ENCODE results near the gene SLC38A8. TPM values are rescaled to one million over a fixed set of nuclear protein-coding genes. Genes with fewer than 3 reads are reported as not detected.

SLC38A8 gene
- total RNA-seq, 1 donor from 2014 or later = not detected

DNA sequence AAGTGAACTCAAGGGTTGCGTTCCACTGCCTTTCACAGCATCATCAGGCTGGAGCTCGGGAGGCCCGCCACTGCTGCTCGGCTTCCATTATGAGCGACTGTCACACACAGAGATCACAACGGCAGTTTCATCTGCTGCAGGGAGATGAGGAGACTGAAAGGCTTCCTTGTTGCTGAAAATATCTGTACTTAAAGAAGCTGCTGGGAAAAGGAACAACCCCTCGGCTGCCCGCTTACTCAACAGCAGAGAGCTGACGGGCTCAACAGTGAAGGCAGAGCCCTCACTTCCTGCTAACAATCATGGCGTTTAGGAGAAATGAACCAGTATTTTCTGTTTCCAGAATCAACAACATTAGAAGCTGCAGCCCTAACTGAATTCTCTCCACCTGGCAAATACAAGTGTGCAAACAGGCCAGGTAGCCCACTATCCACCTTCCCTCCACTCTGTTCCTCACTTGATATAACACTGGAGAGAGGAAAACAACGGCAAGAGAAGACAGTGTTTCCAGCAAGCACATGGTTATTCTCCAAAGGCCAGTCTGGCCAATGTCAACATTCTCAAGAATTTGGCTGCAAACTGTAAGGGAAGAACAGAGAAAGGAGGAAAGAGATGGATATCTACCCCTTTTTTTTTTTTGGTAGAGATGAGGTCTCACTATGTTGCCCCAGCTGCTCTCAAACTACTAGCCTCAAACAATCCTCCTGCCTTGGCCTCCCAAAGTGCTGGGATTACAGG is 40.4 kb upstream of the SLC38A8 start:
- TF ChIP-seq CTCF (IDR thresholded peaks at IDR 0.05; ENCODE audit: insufficient read depth, low read length, poor library complexity, severe bottlenecking) = no peak
- no peaks in the 10 kb centered on the region for H3K27me3 ChIP-seq (ENCODE audit: control insufficient read depth, insufficient read depth, low read length)
- no peak for DNase-seq (ENCODE audit: low read depth)
- no peak overlapping the region for H3K4me3 ChIP-seq (ENCODE audit: low read depth, low read length)
- H3K36me3 ChIP-seq (ENCODE audit: control insufficient read depth, insufficient read depth, low read length) = no peaks in the 10 kb centered on the region

DNA sequence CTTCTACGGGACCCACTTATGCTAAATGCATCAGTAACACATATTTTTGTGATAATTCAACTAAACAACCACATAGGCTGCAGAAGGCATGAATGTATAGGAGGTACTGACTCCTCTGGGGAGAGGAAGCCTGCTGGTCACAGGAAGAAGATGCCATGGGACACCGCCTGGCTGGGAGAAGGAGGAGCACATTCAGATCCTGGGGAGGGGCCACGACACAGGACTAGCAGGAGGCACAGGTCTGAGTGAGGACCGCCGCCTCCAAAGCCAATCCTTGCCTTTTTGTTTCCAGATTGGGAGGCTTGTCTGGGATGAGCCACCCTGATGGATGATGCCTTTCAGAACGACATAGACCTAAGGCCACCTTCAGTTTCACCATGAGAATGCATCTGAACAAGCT is 39.5 kb upstream of the SLC38A8 start:
- no peak for TF ChIP-seq CTCF (IDR thresholded peaks at IDR 0.05; ENCODE audit: insufficient read depth, low read length, poor library complexity, severe bottlenecking)

GRCh38 chr16:84081446-84081989 is 38.9 kb upstream of the SLC38A8 start:
- no peak for DNase-seq (ENCODE audit: low read depth)
- TF ChIP-seq CTCF (IDR thresholded peaks at IDR 0.05; ENCODE audit: insufficient read depth, low read length, poor library complexity, severe bottlenecking) = no peak
- H3K36me3 ChIP-seq (ENCODE audit: control insufficient read depth, insufficient read depth, low read length) = no peaks in the 10 kb centered on the region
- no peaks in the 10 kb centered on the region for H3K27me3 ChIP-seq (ENCODE audit: control insufficient read depth, insufficient read depth, low read length)
- H3K4me3 ChIP-seq (ENCODE audit: low read depth, low read length) = no peak overlapping the region

More for the DNA sequence above, 39.5 kb upstream of the SLC38A8 start:
- H3K36me3 ChIP-seq (ENCODE audit: control insufficient read depth, insufficient read depth, low read length) = no peaks in the 10 kb centered on the region
- H3K4me3 ChIP-seq (ENCODE audit: low read depth, low read length) = no peak overlapping the region
- no peak for DNase-seq (ENCODE audit: low read depth)
- no peaks in the 10 kb centered on the region for H3K27me3 ChIP-seq (ENCODE audit: control insufficient read depth, insufficient read depth, low read length)

- DNase-seq (ENCODE audit: low read depth) = no peak
- TF ChIP-seq CTCF (IDR thresholded peaks at IDR 0.05; ENCODE audit: insufficient read depth, low read length, poor library complexity, severe bottlenecking) = no peak
- no peaks in the 10 kb centered on the region for H3K36me3 ChIP-seq (ENCODE audit: control insufficient read depth, insufficient read depth, low read length)
- H3K27me3 ChIP-seq (ENCODE audit: control insufficient read depth, insufficient read depth, low read length) = no peaks in the 10 kb centered on the region
- H3K4me3 ChIP-seq (ENCODE audit: low read depth, low read length) = no peak overlapping the region
Measured at GRCh38 chr16:84080813-84081212, 38.2 kb upstream of the SLC38A8 start.

GRCh38 chr16:84080378-84080777 is 37.8 kb upstream of the SLC38A8 start:
- no peaks in the 10 kb centered on the region for H3K36me3 ChIP-seq (ENCODE audit: control insufficient read depth, insufficient read depth, low read length)
- no peak for TF ChIP-seq CTCF (IDR thresholded peaks at IDR 0.05; ENCODE audit: insufficient read depth, low read length, poor library complexity, severe bottlenecking)
- no peak overlapping the region for H3K4me3 ChIP-seq (ENCODE audit: low read depth, low read length)
- H3K27me3 ChIP-seq (ENCODE audit: control insufficient read depth, insufficient read depth, low read length) = no peaks in the 10 kb centered on the region
- DNase-seq (ENCODE audit: low read depth) = no peak

- Histone ChIP-seq H3K4me3 (ENCODE audit: low read depth, low read length) (no peak overlapping the region), H3K27me3 (ENCODE audit: control insufficient read depth, insufficient read depth, low read length) (no peaks in the 10 kb centered on the region), H3K36me3 (ENCODE audit: control insufficient read depth, insufficient read depth, low read length) (no peaks in the 10 kb centered on the region)
- TF ChIP-seq CTCF (IDR thresholded peaks at IDR 0.05; ENCODE audit: insufficient read depth, low read length, poor library complexity, severe bottlenecking) = no peak
- DNase-seq (ENCODE audit: low read depth) = no peak
Measured at GRCh38 chr16:84079664-84080063, 37.1 kb upstream of the SLC38A8 start.
